MM.1S (cell line): ENCODE measurements around the gene EPS8L2.

Experiments used
- EZH2 ChIP-seq: fragments of 300-600 bp; sonication (generic); optimal IDR thresholded peaks from 2 replicates; pipeline ENCODE3; 2017; ENCODE audit warnings: low read depth, mild to moderate bottlenecking, antibody characterized with exemption, low read length, mixed read lengths
- TF ChIP-seq, protein P1 (sequence below): fragments of 300-600 bp; sonication (generic); IDR thresholded peaks from 2 replicates; pipeline ENCODE4 v1.5.1; 2016; ENCODE audit warnings: antibody characterized with exemption, low read length, mixed read lengths

DNA sequence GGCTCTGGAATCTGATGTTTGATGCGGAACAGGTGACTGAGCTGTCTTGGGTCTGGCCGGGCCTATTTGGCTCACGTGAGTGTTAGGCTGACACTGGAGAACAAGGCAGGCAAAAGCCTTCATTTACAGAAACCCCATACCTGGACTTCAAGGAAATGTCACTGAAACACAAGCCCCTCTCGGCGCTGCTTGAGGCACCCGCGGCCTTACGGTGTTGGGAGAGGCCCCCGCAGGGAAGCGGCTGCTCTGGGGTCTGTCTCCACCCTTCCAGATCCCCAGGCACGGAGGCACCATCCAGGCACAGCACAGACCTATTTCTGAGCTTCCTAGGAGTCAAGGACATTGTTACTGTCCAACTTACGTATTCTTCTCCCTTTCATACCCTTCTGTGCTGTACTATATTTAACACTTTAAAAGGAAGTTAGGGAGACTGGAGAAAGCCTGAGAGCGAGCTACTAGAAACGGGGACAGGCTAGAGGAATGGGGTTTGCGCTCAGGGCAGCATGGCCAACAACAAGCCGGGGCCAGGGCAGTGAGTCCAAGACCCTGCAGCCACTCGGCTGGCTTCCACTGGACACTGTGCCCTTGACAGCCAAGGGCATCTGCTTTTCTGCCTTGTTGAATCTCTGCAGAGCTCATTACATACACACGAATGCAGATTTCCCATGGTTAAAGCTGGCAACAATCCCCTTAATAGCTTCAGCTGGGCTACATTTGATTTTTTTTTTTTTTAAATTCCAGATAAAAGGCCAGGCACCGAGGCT, 45.2 kb upstream of the EPS8L2 start:
- TF ChIP-seq, protein P1, sequence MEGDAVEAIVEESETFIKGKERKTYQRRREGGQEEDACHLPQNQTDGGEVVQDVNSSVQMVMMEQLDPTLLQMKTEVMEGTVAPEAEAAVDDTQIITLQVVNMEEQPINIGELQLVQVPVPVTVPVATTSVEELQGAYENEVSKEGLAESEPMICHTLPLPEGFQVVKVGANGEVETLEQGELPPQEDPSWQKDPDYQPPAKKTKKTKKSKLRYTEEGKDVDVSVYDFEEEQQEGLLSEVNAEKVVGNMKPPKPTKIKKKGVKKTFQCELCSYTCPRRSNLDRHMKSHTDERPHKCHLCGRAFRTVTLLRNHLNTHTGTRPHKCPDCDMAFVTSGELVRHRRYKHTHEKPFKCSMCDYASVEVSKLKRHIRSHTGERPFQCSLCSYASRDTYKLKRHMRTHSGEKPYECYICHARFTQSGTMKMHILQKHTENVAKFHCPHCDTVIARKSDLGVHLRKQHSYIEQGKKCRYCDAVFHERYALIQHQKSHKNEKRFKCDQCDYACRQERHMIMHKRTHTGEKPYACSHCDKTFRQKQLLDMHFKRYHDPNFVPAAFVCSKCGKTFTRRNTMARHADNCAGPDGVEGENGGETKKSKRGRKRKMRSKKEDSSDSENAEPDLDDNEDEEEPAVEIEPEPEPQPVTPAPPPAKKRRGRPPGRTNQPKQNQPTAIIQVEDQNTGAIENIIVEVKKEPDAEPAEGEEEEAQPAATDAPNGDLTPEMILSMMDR = no peak
- no peak for TF ChIP-seq EZH2
